ENCODE measurements around the gene SLC43A2.

The SLC43A2 gene

GRCh38 chr17:1643293-1643998, 14.8 kb upstream of the SLC43A2 start:
- DNase-seq: peak; percentile 31 to 80 (median 67)

GRCh38 chr17:1641065-1641403, 12.4 kb upstream of the SLC43A2 start:
- no peak for DNase-seq

GRCh38 chr17:1640329-1641064, 11.9 kb upstream of the SLC43A2 start:
- no peak for DNase-seq

GRCh38 chr17:1639549-1640180, 11.0 kb upstream of the SLC43A2 start:
- no peak for DNase-seq

DNA sequence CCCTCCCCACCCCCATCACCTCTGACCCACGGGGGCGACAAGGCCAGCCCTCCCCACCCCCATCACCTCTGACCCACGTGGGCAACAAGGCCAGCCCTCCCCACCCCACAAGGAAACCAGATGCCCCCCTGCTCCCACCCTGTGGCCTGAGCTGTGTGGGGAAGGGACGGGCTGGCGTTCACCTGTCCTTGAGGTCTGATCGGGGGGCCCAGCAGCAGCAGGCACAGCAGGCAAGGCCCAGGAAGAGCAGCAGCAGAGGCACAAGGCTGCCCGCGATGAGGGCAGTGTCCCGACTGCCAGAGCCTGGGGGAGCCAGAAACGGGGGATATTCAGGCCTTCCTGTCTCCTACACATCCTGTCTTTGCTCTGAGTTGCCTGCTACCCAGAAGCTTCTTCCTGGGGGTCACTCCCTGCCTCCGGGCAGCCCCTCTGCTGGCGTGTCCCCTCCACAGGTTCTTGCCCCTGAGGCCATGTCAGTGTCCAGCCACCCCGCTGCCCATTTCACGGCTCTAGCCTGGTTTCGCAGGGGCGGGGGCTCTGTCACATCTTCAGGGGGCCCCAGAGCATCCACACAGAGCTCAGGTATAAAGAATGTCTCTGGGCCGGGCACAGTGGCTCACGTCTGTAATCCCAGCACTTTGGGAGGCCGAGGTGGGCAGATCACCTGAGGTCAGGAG, 10.1 kb upstream of the SLC43A2 start:
- no peak for DNase-seq

DNA sequence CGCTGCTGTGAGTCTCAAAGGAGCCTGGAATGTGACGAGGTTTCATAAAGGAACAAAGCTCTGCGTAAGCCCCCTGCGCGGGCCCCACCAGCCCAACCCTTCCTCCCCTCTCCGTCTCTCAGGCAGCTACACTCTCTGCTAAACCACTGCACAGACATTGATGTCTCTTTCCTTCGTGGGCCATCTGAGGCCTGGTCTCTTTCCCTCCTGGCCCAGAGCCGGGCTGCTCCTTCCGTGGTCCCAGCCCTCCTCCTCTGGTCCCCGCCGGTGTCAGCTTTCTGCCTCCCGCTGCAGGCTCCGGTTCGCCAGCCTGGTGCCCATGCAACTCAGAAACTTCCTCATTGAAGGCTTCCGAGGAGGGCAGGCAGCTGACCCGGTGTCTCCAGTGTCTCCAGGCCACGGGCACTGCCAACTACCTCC, 9.5 kb upstream of the SLC43A2 start:
- no peak for DNase-seq

- no peak for DNase-seq
Observed at GRCh38 chr17:1636732-1637285, 8.2 kb upstream of the SLC43A2 start.

- no peak for DNase-seq
Observed at GRCh38 chr17:1635675-1636465, 7.2 kb upstream of the SLC43A2 start.

DNA sequence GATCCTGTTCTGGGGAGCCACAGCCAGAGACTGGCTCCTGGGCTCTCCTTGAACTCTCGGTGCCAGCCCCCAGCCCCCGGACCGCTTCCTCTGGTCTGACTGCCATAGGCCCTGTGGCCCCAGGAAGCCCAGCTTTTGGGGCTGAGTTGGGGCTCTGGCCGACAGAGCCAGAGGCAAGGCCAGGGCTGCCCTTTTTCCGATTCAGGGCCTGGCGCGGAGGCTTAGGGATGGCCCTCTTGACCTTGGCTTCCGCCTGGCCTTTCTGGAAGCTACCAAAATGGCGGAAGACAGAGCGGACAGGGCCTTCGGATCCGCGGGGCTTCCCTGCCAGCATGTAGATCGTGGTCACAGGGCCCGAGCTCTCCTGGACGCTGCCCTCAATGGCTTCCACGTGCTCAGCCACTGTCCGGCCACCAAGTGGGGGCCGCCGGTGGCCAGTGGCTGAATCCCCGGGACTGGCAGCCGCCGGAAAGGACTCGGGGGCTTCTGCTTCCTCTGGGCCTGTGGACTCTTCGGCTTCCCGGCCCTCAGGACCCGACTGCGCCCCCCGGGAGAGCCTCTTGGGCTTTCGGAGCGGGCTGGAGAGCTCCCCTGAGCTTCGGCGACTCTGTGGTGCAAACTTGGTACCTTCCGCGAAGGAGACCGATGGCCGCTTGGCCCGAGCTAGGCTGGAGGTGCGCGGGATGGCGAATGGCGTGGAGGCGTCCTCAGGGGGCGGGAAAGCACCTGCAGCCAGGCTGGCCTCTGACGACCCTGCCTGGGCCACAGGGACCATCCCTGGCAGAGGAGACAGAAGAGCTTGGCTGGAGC, 6.4 kb upstream of the SLC43A2 start:
- no peak for DNase-seq

DNA sequence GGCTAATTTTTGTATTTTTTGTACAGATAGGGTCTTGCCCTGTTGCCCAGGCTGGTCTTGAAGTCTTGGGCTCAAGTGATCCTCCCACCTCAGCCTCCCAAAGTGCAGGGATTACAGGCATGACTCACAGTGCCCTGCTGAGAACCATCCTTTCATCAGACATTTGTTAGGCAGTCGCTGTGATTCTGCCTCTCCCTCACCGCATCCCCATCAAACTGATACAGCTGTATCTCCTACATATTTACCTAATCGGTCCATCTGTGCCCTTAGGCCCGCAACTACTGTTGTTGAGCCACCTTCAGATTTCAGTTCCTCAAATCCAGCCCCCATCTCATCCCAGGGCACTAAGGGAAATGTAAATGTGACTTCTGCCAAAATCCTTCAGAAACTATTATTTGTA, 2.0 kb upstream of the SLC43A2 start:
- DNase-seq: no peak

- peak in 4 of 5 experiments; percentile 49 to 72 (median 59) for DNase-seq
Observed at GRCh38 chr17:1629504-1630310, 1.1 kb upstream of the SLC43A2 start.

- peak; percentile 73 to 89 (median 83) for DNase-seq
Observed at GRCh38 chr17:1628856-1629503, 346 bp upstream of the SLC43A2 start.

GRCh38 chr17:1627182-1627981, 1.3 kb downstream of the SLC43A2 start:
- DNase-seq: no peak

GRCh38 chr17:1626333-1626732, 2.3 kb downstream of the SLC43A2 start:
- DNase-seq: no peak

GRCh38 chr17:1625581-1625980, 3.1 kb downstream of the SLC43A2 start:
- no peak for DNase-seq

GRCh38 chr17:1625053-1625452, 3.6 kb downstream of the SLC43A2 start:
- no peak for DNase-seq

DNA sequence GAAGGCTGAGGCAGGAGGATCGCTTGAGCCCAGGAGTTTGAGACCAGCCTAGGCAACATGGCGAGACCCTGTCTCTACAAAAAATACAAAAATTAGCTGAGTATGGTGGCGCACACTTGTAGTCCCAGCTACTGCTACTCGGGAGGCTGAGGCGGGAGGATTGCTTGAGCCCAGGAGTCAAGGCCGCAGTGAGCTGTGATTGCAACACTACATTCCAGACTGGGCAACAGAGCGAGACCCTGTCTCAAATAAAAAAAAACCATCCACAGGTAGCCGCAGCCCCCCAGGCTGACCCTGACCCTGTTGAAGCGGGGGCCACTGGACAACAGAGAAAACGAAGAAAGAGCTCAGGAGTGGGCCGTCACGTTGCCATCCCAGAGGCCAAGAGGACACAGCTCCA, 4.0 kb downstream of the SLC43A2 start:
- no peak for DNase-seq

- DNase-seq: no peak
Observed at GRCh38 chr17:1623057-1623630, 5.5 kb downstream of the SLC43A2 start.
